ENCODE results near the gene MAP3K12. TPM values are rescaled to one million over a fixed set of nuclear protein-coding genes. Genes with fewer than 3 reads are reported as not detected.

The MAP3K12 gene
- total and polyA plus RNA-seq, 2 of the 8 experiments (the other 6 are each of a cell fraction or from before 2014, with no cell fraction given) = 23.4 to 42.7 TPM

DNA sequence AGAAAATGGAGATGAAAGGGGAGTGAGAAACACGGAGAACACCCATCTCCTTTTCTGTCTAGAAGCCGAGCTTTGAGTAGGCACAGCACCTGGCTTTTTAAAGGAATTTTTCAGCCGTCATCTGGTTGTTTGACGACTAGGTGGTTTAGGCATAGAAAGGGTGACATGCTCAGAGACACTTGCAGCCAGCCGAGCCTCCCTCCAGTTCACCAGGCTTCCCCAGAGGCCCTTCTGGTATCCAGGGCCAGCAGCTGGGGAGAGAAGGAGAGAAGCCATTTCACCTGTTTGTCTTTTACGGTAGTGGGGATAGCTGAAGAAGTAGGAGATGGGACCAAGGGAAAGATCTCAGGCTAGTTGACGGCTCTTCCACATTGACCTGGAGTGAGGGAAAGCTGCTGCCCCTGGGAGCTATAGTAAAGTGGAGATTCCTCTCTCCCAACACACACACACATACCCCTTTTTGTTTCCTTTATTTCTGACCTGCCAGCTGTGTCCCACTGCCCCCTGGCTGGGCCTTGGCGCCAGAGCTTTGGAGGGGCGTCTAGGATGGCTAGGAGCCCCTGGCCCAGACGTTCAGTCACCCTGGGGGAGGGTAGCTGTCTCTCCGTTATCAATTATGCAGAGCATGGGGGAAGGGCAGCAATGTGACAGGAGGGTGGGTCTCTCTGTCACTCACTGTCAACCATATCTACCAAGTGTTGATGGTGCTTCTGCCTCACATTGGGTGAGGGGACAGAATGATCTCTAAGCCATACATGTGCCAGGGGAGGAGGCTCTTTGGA lies 5.5 kb downstream of the MAP3K12 start:
- Histone ChIP-seq H3K4me3 (ENCODE audit: extremely low read depth in 1 of 4, insufficient read depth in 2 of 4, low read depth in 3 of 4, low read length in 4 of 4) (peak overlapping the region; percentile 54 to 65 (median 57); a peak in 7 of 8 replicates), H3K9ac (replicated peaks in 1 of 4; ENCODE audit: extremely low read depth in 1 of 4, low read depth in 3 of 4, low read length in 3 of 4) (peak overlapping the region in 2 of 4 experiments; percentile 57 to 58; a peak in 4 of 7 replicates), H3K4ac (replicated peaks; ENCODE audit: insufficient read length, low read depth, low read length) (no peak overlapping the region), H3K79me2 (ENCODE audit: control insufficient read depth in 1 of 2, insufficient read depth in 2 of 2, low read length in 2 of 2) (peaks cover 0 to 18% of the 10 kb centered on the region in 2 experiments; a peak in 2 of 4 replicates), H3K79me1 (ENCODE audit: low read depth, low read length) (peaks cover 7% of the 10 kb centered on the region), H4K20me1 (replicated peaks in 1 of 2; ENCODE audit: control insufficient read depth in 1 of 2, insufficient read depth in 2 of 2, low read length in 2 of 2) (peaks cover 0 to 3% of the 10 kb centered on the region in 2 experiments), H3K23me2 (ENCODE audit: low read depth, low read length) (peaks cover 16% of the 10 kb centered on the region), H2BK20ac (ENCODE audit: low read length) (peak overlapping the region; percentile 13; the same call in 1 of the 2 replicates), H3K9me3 (ENCODE audit: insufficient read depth in 2 of 2, low read depth in 1 of 2, low read length in 1 of 2) (no peaks in the 10 kb centered on the region), H3K36me3 (ENCODE audit: control insufficient read depth in 2 of 4, insufficient read depth in 4 of 4, low read length in 3 of 4) (no peaks in the 10 kb centered on the region), H2AK5ac (ENCODE audit: low read depth, low read length) (peak overlapping the region; percentile 47; the same call in 1 of the 2 replicates), H2BK5ac (ENCODE audit: low read depth, low read length) (peak overlapping the region; percentile 22; the same call in 1 of the 2 replicates), H4K91ac (replicated peaks; ENCODE audit: insufficient read length, low read length) (peak overlapping the region; percentile 15), H3K14ac (ENCODE audit: insufficient read length) (no peak overlapping the region), H4K5ac (ENCODE audit: insufficient read length, low read depth, low read length) (no peak overlapping the region), H3K4me1 (replicated peaks in 1 of 4; ENCODE audit: control insufficient read depth in 3 of 4, insufficient read depth in 4 of 4, low read length in 3 of 4) (peaks cover 15 to 44% (median 18%) of the 10 kb centered on the region in 4 experiments), H3K56ac (replicated peaks; ENCODE audit: insufficient read length, low read depth, low read length) (no peak overlapping the region), H3K4me2 (ENCODE audit: insufficient read depth in 1 of 2, low read depth in 2 of 2, low read length in 2 of 2) (peak overlapping the region; percentile 87 to 95), H3K23ac (ENCODE audit: insufficient read length) (no peak overlapping the region), H3K27ac (ENCODE audit: low read depth, low read length) (peak overlapping the region; percentile 55; the same call in 1 of the 2 replicates), H3K18ac (ENCODE audit: extremely low read depth, low read length) (peak overlapping the region; percentile 97), H2BK15ac (ENCODE audit: low read length) (peak overlapping the region; percentile 98), H2AFZ (ENCODE audit: low read length) (peak overlapping the region; percentile 21; the same call in 1 of the 2 replicates), H2BK120ac (replicated peaks; ENCODE audit: low read depth, low read length) (no peak overlapping the region), H4K8ac (ENCODE audit: extremely low read depth, insufficient read depth, low read length) (no peak overlapping the region), H3K27me3 (replicated peaks in 1 of 4; ENCODE audit: control insufficient read depth in 3 of 4, extremely low read depth in 1 of 4, insufficient read depth in 3 of 4, low read length in 3 of 4) (no peaks in the 10 kb centered on the region), H2BK12ac (ENCODE audit: low read depth, low read length) (0 out of 2 replicates have a peak overlapping the region, but pooled peaks have one; percentile 39)
- no peak for FAIRE-seq
- 50% methylated on average over 11 of the region's 11 CpGs; no CpG with 5 or more reads in 1 of the 2 experiments for WGBS, 2 experiments (ENCODE audit: extremely low coverage in 1 of 2, insufficient coverage in 1 of 2, insufficient read length in 1 of 2, insufficient replicate concordance in 2 of 2, low coverage in 1 of 2, low lambda C conversion rate in 2 of 2, missing lambda C conversion rate in 1 of 2)
- DNase-seq (ENCODE audit: low read depth in 1 of 2, low spot score in 2 of 2) = no peak
- ChIA-PET CTCF (ENCODE audit: partially characterized antibody) (interaction anchor here (0.9 to 4.7 kb wide), 13 partner anchors 9 to 166 kb away, joined by 3 to 25 read pairs (median 4); partner anchors contain the start of gene NPFF), POLR2A (ENCODE audit: partially characterized antibody) (interaction anchor here (0.6 to 67.0 kb wide), 7 partner anchors 0 to 241 kb away, joined by 3 to 3397 read pairs (median 4); partner anchors contain the start of genes AAAS, MAP3K12, NPFF and PCBP2)
- TF ChIP-seq KDM4A (IDR thresholded peaks at IDR 0.05; ENCODE audit: low read depth, low read length, severe bottlenecking) (no peak), POLR2A (IDR thresholded peaks at IDR 0.05; ENCODE audit: control extremely low read depth in 1 of 2, low read depth in 2 of 2, low read length in 2 of 2) (0 out of 3 replicates have a peak, but pooled peaks of 1 of the 2 experiments have one; percentile 17), NANOG (IDR thresholded peaks at IDR 0.05; ENCODE audit: insufficient read depth, low read depth, low read length, poor library complexity, severe bottlenecking) (no peak), RAD21 (IDR thresholded peaks at IDR 0.05 in 1 of 2, conservative IDR thresholded peaks at IDR 0.05 in 1 of 2; ENCODE audit: low read depth in 2 of 2, low read length in 2 of 2) (peak in 1 of 2 experiments; percentile 27; a peak in 1 of 4 replicates)
- TF ChIP-seq, protein P1, sequence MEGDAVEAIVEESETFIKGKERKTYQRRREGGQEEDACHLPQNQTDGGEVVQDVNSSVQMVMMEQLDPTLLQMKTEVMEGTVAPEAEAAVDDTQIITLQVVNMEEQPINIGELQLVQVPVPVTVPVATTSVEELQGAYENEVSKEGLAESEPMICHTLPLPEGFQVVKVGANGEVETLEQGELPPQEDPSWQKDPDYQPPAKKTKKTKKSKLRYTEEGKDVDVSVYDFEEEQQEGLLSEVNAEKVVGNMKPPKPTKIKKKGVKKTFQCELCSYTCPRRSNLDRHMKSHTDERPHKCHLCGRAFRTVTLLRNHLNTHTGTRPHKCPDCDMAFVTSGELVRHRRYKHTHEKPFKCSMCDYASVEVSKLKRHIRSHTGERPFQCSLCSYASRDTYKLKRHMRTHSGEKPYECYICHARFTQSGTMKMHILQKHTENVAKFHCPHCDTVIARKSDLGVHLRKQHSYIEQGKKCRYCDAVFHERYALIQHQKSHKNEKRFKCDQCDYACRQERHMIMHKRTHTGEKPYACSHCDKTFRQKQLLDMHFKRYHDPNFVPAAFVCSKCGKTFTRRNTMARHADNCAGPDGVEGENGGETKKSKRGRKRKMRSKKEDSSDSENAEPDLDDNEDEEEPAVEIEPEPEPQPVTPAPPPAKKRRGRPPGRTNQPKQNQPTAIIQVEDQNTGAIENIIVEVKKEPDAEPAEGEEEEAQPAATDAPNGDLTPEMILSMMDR (IDR thresholded peaks at IDR 0.05; ENCODE audit: control extremely low read depth in 1 of 3, insufficient read depth in 1 of 3, low read depth in 1 of 3, low read length in 3 of 3) = peak in 2 of 3 experiments; percentile 1 to 12; a peak in 1 of 4 replicates
